NCI-H187 treated with DMSO at 0.1 percent for 48 hours (cell line): ENCODE measurements around the gene CENPN.

Experiments
- DNase-seq: peaks from one replicate; lab custom pipeline; 2025; lab: John Stamatoyannopoulos, UW

The CENPN gene

DNA sequence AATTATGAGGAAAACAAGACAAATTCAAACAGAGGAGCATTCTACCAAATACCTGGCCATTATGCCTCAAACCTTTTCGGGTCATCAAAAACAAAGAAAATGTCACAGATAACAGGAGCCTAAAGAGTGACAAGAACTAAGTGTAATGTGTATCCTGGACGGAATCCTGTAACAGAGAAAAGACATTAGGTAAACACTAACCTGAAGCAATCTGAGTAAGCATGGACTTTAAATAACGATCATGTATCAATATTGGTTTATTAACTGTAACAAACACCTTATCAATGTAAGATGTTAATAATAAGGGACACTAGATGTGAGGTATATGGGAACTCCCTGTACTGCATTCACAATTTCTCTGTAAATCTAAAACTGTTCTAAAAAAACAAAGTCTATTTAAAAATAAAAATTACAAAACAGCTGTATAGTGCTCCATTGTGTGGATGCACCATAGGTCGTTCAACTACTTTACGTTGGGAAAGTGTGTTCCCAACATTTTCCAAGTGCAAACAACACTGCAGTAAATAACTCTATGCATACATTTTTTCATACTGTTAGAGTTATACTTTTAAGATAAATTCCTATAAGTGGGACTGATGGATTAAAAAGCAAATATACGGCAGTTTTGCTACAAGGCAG is 15.1 kb upstream of the CENPN start:
- DNase-seq: no peak

DNA sequence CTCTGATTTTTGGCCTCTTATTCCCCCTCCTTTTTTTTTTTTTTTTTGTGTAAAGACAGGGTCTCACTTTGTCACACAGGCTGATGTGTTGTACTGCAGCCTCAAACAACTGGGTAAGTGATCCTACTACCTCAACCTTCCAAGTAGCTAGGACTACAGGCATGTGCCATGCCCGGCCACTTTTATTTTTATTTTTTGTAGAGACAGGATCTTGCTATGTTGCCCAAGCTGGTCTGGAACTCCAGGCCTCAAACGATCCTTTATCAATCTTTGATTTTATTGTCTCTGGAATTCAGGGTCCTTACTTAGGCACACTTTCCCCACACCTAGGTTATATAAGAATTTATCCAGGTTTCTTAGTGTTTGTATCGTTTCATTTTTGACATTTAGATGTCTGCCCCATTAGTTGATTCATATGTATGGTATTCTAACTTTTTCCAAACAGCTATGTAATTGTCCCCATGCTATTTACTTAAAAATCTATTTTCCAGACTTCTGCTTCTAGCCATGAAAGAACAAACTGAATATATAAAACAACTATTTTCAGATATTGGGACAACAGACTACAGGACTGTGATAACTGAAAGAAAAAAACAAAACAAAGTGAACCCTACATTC is 14.2 kb upstream of the CENPN start:
- no peak for DNase-seq

- no peak for DNase-seq
These were observed 13.7 kb upstream of the CENPN start for GRCh38 chr16:80993307-80993706.

GRCh38 chr16:80993834-80994233 is 13.2 kb upstream of the CENPN start:
- DNase-seq: no peak

- no peak for DNase-seq
These were observed 12.6 kb upstream of the CENPN start for GRCh38 chr16:80994451-80994850.

- DNase-seq: no peak
These were observed 10.3 kb upstream of the CENPN start for GRCh38 chr16:80996688-80997138.

DNA sequence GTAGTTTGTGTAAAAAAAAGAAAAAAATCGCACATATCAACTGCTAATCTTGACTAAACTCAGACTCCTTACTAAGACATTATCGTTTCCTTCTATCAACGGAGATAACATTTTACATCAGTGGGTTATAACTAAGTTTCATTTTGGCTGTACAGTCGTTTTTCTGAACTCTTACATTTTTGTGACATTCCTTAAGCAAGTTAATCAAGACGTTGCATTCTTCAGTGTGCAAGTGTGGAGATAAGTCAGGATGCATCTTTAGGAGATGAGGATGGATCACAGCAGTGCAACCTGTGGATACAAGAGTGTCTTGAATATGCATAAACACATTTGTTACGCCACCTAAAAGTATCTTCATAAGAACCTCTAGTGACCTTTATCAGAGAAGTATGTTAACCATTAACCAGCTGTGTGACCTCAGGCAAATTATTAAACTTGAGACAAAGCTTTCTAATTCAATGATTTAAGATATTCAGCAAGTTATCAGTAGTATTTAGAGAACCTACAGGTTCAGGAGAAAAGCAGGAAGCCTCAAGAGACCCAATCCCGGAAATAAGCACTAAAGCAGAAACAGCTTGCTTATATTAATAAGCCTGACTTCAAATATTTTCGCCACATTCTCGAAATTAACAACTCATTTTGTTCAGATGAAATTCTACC is 9.7 kb upstream of the CENPN start:
- DNase-seq: no peak

GRCh38 chr16:80997964-80998620 is 8.9 kb upstream of the CENPN start:
- no peak for DNase-seq

DNA sequence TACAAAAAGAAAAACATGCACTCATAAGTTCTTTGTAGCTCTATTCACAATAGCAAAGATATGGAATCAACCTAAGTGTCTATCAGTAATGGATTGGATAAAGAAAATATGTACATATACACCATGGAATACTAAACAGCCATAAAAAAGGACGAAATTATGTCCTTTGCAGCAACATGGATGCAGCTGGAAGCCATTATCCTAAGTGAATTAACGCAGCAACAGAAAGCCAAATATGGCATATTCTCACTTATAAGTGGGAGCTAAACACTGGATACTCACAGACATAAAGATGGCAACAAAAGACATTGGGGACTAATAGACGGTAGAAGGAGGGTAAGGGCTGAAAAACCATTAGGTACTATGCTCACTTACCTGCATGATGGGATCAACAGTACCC is 6.1 kb upstream of the CENPN start:
- no peak for DNase-seq

GRCh38 chr16:81001330-81001729 is 5.7 kb upstream of the CENPN start:
- DNase-seq: no peak

GRCh38 chr16:81003064-81003463 is 4.0 kb upstream of the CENPN start:
- no peak for DNase-seq

DNA sequence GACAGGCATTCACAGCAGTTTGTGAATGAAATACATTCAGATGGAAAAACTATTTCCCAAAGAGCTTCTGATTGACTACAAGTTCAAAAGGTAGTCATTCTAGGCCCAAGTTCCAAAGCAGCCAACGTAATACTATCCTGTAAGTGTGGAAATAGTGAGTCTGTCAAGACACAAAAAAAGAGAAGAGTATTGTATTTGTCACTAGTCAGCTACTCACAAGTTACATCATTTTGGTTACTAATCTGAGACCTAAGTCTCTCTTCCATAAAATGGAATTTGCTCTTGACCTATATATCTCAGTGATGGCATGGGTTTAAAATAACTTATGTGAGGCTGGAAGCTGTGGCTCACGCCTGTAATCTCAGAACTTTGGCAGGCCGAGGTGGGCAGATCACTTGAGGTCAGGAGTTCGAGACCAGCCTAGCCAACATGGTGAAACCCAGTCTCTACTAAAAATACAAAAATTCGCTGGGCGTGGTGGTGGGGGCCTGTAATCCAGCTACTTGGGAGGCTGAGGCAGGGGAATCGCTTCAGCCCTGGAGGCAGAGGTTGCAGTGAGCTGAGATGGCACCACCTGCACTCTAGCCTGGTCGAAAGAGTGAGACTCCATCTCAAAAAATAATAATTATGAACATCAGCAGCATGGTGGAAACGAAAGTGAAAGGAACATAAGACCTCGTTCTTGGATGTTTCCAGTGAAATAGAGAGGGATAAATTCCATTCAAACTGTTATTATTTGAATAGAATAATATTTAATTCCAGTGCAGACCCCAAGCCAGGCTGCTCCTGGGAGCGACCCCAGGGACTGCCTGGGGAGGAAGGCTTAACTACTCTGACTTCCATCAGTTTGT is 3.2 kb upstream of the CENPN start:
- no peak for DNase-seq

DNA sequence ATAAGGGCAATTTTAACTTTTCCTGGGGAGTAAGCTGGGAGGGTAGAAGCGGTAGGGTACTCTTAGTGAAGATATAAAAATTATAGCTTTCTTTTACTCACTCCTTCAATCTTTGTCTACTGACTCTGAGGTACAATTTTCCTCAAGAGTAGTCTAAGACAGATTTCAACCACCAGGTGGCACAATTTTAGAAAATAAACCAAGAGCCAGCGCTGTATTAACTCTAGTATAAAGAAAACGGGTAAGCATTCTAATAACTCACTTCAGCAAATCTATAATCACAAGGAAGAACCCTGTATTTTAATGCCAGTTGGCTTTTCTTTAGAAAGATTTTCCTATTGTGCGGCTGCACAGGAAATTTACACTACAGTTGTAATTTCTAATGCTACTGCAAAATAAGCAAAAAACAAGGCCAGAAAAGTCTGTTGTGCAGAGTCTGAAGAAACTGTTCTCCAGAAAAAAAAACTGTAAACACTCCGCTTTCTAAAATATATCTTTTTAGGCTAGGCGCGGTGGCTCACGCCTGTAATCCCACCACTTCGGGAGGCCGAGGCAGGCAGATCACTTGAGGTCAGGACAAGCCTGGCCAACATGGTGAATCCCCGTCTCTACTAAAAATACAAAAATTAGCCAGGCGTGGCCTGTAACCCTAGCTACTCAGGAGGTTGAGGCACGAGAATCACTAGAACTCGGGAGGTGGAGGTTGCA is 2.2 kb upstream of the CENPN start:
- no peak for DNase-seq

- no peak for DNase-seq
These were observed 1.3 kb upstream of the CENPN start for GRCh38 chr16:81005610-81006161.

GRCh38 chr16:81006211-81006812 is 702 bp upstream of the CENPN start:
- DNase-seq: no peak

- no peak for DNase-seq
These were observed 1.4 kb downstream of the CENPN start for GRCh38 chr16:81008505-81008789.

- no peak for DNase-seq
These were observed 6.0 kb downstream of the CENPN start for GRCh38 chr16:81012974-81013373.

GRCh38 chr16:81014672-81015071 is 7.7 kb downstream of the CENPN start:
- no peak for DNase-seq

DNA sequence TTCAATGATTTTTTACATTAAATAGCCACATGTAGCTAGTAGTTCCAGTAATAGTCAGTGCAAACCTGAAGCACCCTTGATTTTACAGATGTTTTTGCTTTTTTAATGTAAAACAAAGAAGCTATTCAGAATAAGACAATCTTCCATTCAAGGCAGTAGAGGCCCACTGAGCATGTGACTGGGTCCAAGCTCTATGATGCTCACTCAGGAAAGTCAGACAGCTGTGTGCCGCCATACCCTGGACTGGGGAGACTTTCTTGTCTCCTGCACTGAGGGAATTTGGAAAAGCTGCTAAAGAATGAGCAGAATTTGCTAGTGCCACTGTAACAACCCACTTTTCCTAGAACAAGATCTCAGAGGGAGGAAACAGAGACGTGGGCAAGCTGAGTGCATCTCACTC is 11.5 kb downstream of the CENPN start:
- DNase-seq: no peak

DNA sequence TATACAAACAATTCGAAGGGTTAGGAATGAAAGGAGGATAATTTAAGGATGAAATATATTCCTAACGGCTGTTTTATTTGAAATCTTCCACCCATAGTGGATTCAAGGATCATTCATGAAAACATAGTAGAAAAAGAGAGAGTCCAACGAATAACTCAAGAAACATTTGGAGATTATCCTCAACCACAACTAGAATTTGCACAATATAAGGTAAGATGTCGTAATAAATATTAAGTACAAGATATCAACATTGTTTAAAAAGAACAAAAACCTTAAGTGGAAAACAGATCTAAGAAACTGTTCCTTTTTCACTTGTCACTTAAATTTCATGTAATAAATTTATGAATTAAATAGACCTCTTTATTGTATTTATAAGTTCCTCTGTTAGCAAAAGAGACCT is 19.4 kb downstream of the CENPN start:
- no peak for DNase-seq
